Measurements from ENCODE around the gene FOSL2. TPM values are rescaled to one million over a fixed set of nuclear protein-coding genes. Genes with fewer than 3 reads are reported as not detected.

The FOSL2 gene
- polyA plus RNA-seq, 3 donors: 24.8 to 270 (median 28.6) TPM

GRCh38 chr2:28439763-28440162 is 47.1 kb downstream of the FOSL2 start:
- H3K36me3 Mint-ChIP-seq: no peaks in the 10 kb centered on the region
- H3K4me1 ChIP-seq (ENCODE audit: control insufficient read depth in 1 of 2, insufficient read depth in 2 of 2, low read length in 2 of 2): peaks cover 15 to 35% of the 10 kb centered on the region in 2 donors
- no peaks in the 10 kb centered on the region for H3K9me3 Mint-ChIP-seq
- no peak overlapping the region for H3K9ac ChIP-seq (ENCODE audit: insufficient read depth, low read length, poor library complexity, severe bottlenecking)
- H3K36me3 ChIP-seq (replicated peaks in 1 of 2; ENCODE audit: control insufficient read depth in 1 of 2, insufficient read depth in 2 of 2, low read length in 2 of 2): no peaks in the 10 kb centered on the region
- intact Hi-C loops (cut with micrococcal nuclease): no loop called here
- H2AFZ ChIP-seq (ENCODE audit: insufficient read depth, low read depth, low read length, poor library complexity, severe bottlenecking): no peak overlapping the region
- H3K9me3 ChIP-seq (replicated peaks in 1 of 2; ENCODE audit: control insufficient read depth in 1 of 2, insufficient read depth in 1 of 2, low read length in 2 of 2): no peaks in the 10 kb centered on the region
- no peak overlapping the region for H3K4me3 Mint-ChIP-seq
- no peak for DNase-seq
- H3K27ac Mint-ChIP-seq: no peak overlapping the region
- no peak overlapping the region for H3K27ac ChIP-seq (ENCODE audit: low read depth in 1 of 2, low read length in 2 of 2)
- 97% methylated on average over 10 of the region's 14 CpGs for WGBS (ENCODE audit: insufficient coverage)
- H3K27me3 Mint-ChIP-seq (ENCODE audit: low read depth in 3 of 3): peaks cover 0 to 4% (median 4%) of the 10 kb centered on the region in 3 donors
- H3K4me2 ChIP-seq (replicated peaks; ENCODE audit: extremely low read depth, low read length, poor library complexity, severe bottlenecking): no peak overlapping the region
- TF ChIP-seq CTCF (IDR thresholded peaks at IDR 0.05): no peak
- no peaks in the 10 kb centered on the region for H4K20me1 ChIP-seq (ENCODE audit: insufficient read depth, low read length)
- no peak overlapping the region for H3K4me3 ChIP-seq (replicated peaks in 1 of 3; ENCODE audit: low read depth in 2 of 3, low read length in 3 of 3)
- H3K4me1 Mint-ChIP-seq: peaks cover 30% of the 10 kb centered on the region
- H3K27me3 ChIP-seq (ENCODE audit: control insufficient read depth in 2 of 2, insufficient read depth in 2 of 2, low read length in 2 of 2): no peaks in the 10 kb centered on the region
- H3K79me2 ChIP-seq (ENCODE audit: insufficient read depth, low read length): no peaks in the 10 kb centered on the region

GRCh38 chr2:28442328-28442727 is 49.7 kb downstream of the FOSL2 start:
- H3K9ac ChIP-seq (ENCODE audit: insufficient read depth, low read length, poor library complexity, severe bottlenecking): no peak overlapping the region
- Mint-ChIP-seq H3K9me3 (no peaks in the 10 kb centered on the region), H3K4me1 (peaks cover 44% of the 10 kb centered on the region), H3K4me3 (no peak overlapping the region), H3K27ac (no peak overlapping the region), H3K36me3 (no peaks in the 10 kb centered on the region), H3K27me3 (ENCODE audit: low read depth in 3 of 3) (peaks cover 0 to 4% (median 4%) of the 10 kb centered on the region in 3 donors)
- no peaks in the 10 kb centered on the region for H3K9me3 ChIP-seq (replicated peaks in 1 of 2; ENCODE audit: control insufficient read depth in 1 of 2, insufficient read depth in 1 of 2, low read length in 2 of 2)
- H3K79me2 ChIP-seq (ENCODE audit: insufficient read depth, low read length): no peaks in the 10 kb centered on the region
- H3K36me3 ChIP-seq (replicated peaks in 1 of 2; ENCODE audit: control insufficient read depth in 1 of 2, insufficient read depth in 2 of 2, low read length in 2 of 2): no peaks in the 10 kb centered on the region
- no peak overlapping the region for H3K27ac ChIP-seq (ENCODE audit: low read depth in 1 of 2, low read length in 2 of 2)
- no peak overlapping the region for H2AFZ ChIP-seq (ENCODE audit: insufficient read depth, low read depth, low read length, poor library complexity, severe bottlenecking)
- intact Hi-C loops (cut with micrococcal nuclease): no loop called here
- no CpG with 5 or more reads among the region's 3 CpGs for WGBS (ENCODE audit: insufficient coverage)
- no peak for DNase-seq
- H3K4me3 ChIP-seq (replicated peaks in 1 of 3; ENCODE audit: low read depth in 2 of 3, low read length in 3 of 3): no peak overlapping the region
- H3K4me1 ChIP-seq (ENCODE audit: control insufficient read depth in 1 of 2, insufficient read depth in 2 of 2, low read length in 2 of 2): peaks cover 21 to 43% of the 10 kb centered on the region in 2 donors
- no peaks in the 10 kb centered on the region for H3K27me3 ChIP-seq (ENCODE audit: control insufficient read depth in 2 of 2, insufficient read depth in 2 of 2, low read length in 2 of 2)
- no peaks in the 10 kb centered on the region for H4K20me1 ChIP-seq (ENCODE audit: insufficient read depth, low read length)
- no peak for TF ChIP-seq CTCF (IDR thresholded peaks at IDR 0.05)
- H3K4me2 ChIP-seq (replicated peaks; ENCODE audit: extremely low read depth, low read length, poor library complexity, severe bottlenecking): no peak overlapping the region

Data from CD14-positive monocyte (primary cell).